Body of pancreas (tissue), 4 donors: ENCODE results near the gene MBD6. TPM values are rescaled to one million over a fixed set of nuclear protein-coding genes. Genes with fewer than 3 reads are reported as not detected.
"Not testable (repeated sequence)": the region's sequence is repeated elsewhere in the genome, so short reads cannot be mapped to it uniquely, and the experiment has no call there.

ENCODE experiments used
- ATAC-seq: fragments of 150-250 bp; one replicate; pipeline ENCODE4 v1.9.1; 2016
- DNase-seq, 4 donors: peaks; one replicate each; pipeline ENCODE4 v3.0.0-alpha.2; 2019
- H3K27ac ChIP-seq, 4 donors: fragments of 200-600 bp; sonication (generic); 1 replicate in 3 of 4; 2 replicates in 1 of 4; pipeline versions ENCODE4 v1.5.1 to v1.6.1; 2016 to 2019; ENCODE audit warnings: mild to moderate bottlenecking in 1 of 4, mixed read lengths in 1 of 4, moderate library complexity in 1 of 4
- H3K27me3 ChIP-seq, 2 donors: fragments of 200-600 bp; sonication (generic); one replicate each; pipeline ENCODE4 v1.6.0; 2016; ENCODE audit warnings: mild to moderate bottlenecking in 1 of 2
- H3K36me3 ChIP-seq, 2 donors: fragments of 200-600 bp; sonication (generic); replicated peaks in 1 of 2; 2 replicates each; pipeline ENCODE4 v1.5.1; 2016; ENCODE audit warnings: low read depth in 2 of 2; ENCODE audit not compliant: insufficient read depth in 1 of 2
- H3K4me1 ChIP-seq: fragments of 200-600 bp; sonication (generic); one replicate; pipeline ENCODE4 v1.6.0; 2016
- H3K4me3 ChIP-seq, 2 donors: fragments of 200-600 bp; sonication (generic); 1 replicate in 1 of 2; 2 replicates in 1 of 2; pipeline ENCODE4 v1.5.1; 2016 to 2019
- H3K9me3 ChIP-seq, 3 donors: fragments of 200-600 bp; sonication (generic); 1 replicate in 2 of 3; 2 replicates in 1 of 3; pipeline ENCODE4 v1.5.1; 2016
- POLR2A ChIP-seq, 3 donors: fragments of 450-650 bp; IDR thresholded peaks; one replicate each; pipeline ENCODE4 v1.6.1; 2016; ENCODE audit warnings: antibody characterized with exemption in 3 of 3, mild to moderate bottlenecking in 2 of 3
- WGBS, 2 donors: methylation state at CpG; one replicate each; pipeline ENCODE4 v1.1.5; 2017; 5-methylcytosine and 5-hydroxymethylcytosine counted together
- intact Hi-C: fragments of 100-400 bp; cut with DNase I; formaldehyde crosslinking; loops from one replicate; pipeline ENCODE4 v1.15.1; 2023
- total RNA-seq, 2 donors: library from RNA; depleted of rRNA; stranded (reverse); fragments of >200 nt; gene quantifications; one replicate each; pipeline ENCODE4 v1.1.0, GENCODE V29; 2016
- TF ChIP-seq, protein P1 (sequence below), 7 experiments: fragments of 450-650 bp in 4 of 7; fragments of 200-600 bp in 3 of 7; sonication (generic) in 3 of 7; IDR thresholded peaks; one replicate each; pipeline ENCODE4 v1.5.1; 2016 to 2019; ENCODE audit warnings: antibody characterized with exemption in 7 of 7

MBD6 gene
- total RNA-seq, 2 donors from 2014 or later, result 22.7 to 30.6 TPM

DNA sequence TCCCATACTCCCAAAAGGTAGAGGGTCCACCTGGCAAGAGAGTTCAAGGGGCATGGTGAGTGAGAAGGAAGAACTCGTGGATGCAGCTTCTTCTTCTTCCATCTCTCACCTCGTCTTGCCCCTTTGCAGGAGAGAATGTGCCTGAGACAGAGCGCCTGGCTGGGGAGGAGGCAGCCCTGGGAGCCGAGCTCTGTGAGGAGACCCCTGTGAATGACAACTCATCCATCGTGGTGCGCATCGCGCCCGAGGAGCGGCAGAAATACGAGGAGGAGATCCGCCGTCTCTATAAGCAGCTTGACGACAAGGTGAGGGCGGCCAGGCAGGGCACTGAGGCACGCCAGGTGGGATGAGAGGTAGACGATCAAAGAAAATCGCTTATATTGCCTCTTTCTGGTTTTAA is 47.2 kb downstream of the MBD6 start:
- 82 to 84% methylated on average over 18 of the region's 18 CpGs for WGBS, 2 donors
- no peaks in the 10 kb centered on the region for H3K36me3 ChIP-seq
- no peaks in the 10 kb centered on the region for H3K27me3 ChIP-seq
- no peaks in the 10 kb centered on the region for H3K9me3 ChIP-seq
- TF ChIP-seq, protein P1, sequence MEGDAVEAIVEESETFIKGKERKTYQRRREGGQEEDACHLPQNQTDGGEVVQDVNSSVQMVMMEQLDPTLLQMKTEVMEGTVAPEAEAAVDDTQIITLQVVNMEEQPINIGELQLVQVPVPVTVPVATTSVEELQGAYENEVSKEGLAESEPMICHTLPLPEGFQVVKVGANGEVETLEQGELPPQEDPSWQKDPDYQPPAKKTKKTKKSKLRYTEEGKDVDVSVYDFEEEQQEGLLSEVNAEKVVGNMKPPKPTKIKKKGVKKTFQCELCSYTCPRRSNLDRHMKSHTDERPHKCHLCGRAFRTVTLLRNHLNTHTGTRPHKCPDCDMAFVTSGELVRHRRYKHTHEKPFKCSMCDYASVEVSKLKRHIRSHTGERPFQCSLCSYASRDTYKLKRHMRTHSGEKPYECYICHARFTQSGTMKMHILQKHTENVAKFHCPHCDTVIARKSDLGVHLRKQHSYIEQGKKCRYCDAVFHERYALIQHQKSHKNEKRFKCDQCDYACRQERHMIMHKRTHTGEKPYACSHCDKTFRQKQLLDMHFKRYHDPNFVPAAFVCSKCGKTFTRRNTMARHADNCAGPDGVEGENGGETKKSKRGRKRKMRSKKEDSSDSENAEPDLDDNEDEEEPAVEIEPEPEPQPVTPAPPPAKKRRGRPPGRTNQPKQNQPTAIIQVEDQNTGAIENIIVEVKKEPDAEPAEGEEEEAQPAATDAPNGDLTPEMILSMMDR (IDR thresholded peaks at IDR 0.05), result no peak
- TF ChIP-seq POLR2A (IDR thresholded peaks at IDR 0.05), result no peak
- H3K4me1 ChIP-seq, result no peaks in the 10 kb centered on the region
- no peak for ATAC-seq
- no peak overlapping the region for H3K4me3 ChIP-seq
- H3K27ac ChIP-seq, result no peak overlapping the region
- intact Hi-C loops, result no loop called here
- no peak for DNase-seq

DNA sequence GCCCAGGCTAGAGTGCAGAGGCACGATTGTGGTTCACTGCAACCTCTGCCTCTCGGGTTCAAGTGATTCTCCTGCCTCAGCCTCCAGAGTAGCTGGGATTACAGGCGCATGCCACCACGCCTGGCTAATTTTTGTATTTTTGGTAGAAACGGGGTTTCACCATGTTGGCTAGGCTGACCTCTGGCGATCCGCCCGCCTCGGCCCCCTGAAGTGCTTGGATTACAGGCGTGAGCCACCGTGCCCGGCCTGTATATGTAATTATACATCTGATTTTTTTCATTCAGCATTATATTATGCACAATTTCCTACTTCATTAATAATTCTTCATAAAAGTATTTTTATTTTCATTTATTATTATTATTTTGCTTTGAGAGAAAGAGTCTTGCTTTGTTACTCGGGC is 47.8 kb downstream of the MBD6 start:
- H3K4me1 ChIP-seq, H3K9me3 ChIP-seq, H3K4me3 ChIP-seq, H3K27ac ChIP-seq, H3K27me3 ChIP-seq, H3K36me3 ChIP-seq, DNase-seq, ATAC-seq, intact Hi-C loops: not testable (repeated sequence)
- WGBS, 2 donors, result 78 to 84% methylated on average over 13 of the region's 13 CpGs

DNA sequence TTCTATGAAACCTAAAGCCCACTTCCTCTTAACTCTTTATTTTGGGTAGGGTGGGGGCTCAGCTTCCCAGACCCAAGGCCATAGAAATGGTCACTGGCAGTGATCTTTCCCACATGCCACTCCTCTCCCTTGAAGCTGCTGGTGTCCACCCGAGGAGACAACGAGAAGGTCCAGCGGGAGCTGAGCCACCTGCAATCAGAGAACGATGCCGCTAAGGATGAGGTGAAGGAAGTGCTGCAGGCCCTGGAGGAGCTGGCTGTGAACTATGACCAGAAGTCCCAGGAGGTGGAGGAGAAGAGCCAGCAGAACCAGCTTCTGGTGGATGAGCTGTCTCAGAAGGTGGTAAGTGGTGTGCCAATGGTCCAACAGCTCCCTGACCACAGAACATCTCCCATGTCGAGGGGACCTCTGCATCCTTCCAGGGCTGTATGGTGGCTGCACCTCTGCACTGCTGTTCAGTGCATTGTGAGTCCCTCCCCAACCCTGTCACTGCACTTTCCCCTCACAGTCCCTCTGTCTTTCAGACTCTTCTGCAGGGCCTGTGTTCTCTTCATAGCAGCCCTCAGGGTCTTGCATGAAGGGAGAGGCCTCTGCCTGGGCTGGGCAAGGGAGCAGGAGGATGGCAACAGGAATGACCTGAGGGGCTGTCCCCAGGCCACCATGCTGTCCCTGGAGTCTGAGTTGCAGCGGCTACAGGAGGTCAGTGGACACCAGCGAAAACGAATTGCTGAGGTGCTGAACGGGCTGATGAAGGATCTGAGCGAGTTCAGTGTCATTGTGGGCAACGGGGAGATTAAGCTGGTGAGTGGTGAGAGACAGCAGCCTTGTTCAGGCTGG is 49.5 kb downstream of the MBD6 start:
- Histone ChIP-seq H3K4me3 (no peak overlapping the region), H3K4me1 (no peaks in the 10 kb centered on the region), H3K36me3 (no peaks in the 10 kb centered on the region), H3K27me3 (no peaks in the 10 kb centered on the region), H3K27ac (no peak overlapping the region), H3K9me3 (no peaks in the 10 kb centered on the region)
- DNase-seq, result no peak
- no peak for ATAC-seq
- WGBS, 2 donors, result 81 to 86% methylated on average over 11 to 12 of the region's 12 CpGs
- intact Hi-C loops, result no loop called here
- TF ChIP-seq, protein P1 (IDR thresholded peaks at IDR 0.05), result no peak
- TF ChIP-seq POLR2A (IDR thresholded peaks at IDR 0.05), result no peak

DNA sequence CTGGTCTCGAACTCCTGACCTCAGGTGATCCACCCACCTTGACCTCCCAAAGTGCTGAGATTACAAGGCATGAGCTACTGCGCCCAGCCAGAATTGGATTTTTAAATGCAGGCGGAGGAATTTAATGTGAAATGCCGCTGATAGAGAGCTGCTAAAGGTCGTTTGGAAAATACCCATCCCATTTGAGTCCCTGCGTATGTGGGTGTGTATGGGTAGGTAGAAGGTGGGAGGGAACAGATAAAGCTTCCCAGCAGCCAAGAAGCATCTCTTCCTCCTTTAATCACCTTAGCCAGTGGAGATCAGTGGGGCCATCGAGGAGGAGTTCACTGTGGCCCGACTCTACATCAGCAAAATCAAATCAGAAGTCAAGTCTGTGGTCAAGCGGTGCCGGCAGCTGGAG is 52.2 kb downstream of the MBD6 start:
- Histone ChIP-seq H3K4me1 (no peaks in the 10 kb centered on the region), H3K27me3 (no peaks in the 10 kb centered on the region), H3K36me3 (no peaks in the 10 kb centered on the region), H3K27ac (no peak overlapping the region), H3K4me3 (no peak overlapping the region), H3K9me3 (no peaks in the 10 kb centered on the region)
- intact Hi-C loops, result no loop called here
- DNase-seq, result no peak
- no peak for TF ChIP-seq POLR2A (IDR thresholded peaks at IDR 0.05)
- TF ChIP-seq, protein P1 (IDR thresholded peaks at IDR 0.05), result no peak
- WGBS, 2 donors, result 80 to 88% methylated on average over 10 of the region's 10 CpGs
- ATAC-seq, result no peak

DNA sequence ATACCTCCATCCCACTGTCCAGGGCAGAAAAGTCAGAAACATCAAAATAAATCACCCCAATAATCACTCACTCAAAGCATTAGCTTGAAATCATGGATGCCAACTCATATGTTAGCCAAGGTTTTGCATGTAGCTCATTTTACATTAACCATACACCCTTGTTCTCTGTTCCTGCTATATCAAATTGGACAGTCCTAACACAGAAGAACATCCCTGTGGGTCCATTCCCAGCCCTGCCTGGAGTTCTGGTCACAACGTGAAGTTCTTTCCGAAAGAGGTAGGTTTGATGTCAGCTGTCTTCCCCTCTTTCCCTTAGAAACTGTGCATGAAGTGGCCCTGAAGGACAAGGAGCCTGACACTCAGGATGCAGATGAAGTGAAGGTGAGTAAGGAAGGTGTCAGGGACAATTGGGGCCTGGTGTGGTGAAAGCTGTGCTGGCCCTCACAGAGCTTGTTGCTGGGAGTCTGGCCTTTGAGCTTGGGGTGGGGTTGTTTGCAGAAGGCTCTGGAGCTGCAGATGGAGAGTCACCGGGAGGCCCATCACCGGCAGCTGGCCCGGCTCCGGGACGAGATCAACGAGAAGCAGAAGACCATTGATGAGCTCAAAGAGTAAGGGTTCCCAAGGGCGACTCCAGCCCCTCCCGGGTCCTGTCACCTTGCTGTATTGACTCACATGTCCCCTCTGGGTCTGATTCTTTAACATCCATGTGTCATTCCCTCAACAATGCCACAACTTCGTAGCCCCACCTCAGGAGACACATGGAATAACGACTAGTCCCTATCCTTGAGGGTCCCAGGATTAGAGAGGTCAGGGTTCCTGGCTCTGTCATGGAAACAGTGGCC is 53.4 kb downstream of the MBD6 start:
- ATAC-seq, result no peak
- Histone ChIP-seq H3K4me3 (no peak overlapping the region), H3K4me1 (no peaks in the 10 kb centered on the region), H3K27ac (no peak overlapping the region), H3K27me3 (no peaks in the 10 kb centered on the region), H3K9me3 (no peaks in the 10 kb centered on the region), H3K36me3 (no peaks in the 10 kb centered on the region)
- TF ChIP-seq, protein P1 (IDR thresholded peaks at IDR 0.05), result no peak
- TF ChIP-seq POLR2A (IDR thresholded peaks at IDR 0.05), result no peak
- WGBS, 2 donors, result 66 to 76% methylated on average over 4 to 12 of the region's 12 CpGs
- intact Hi-C loops, result no loop called here
- DNase-seq, result no peak
